ENCODE data around the gene CD52. TPM values are rescaled to one million over a fixed set of nuclear protein-coding genes. Genes with fewer than 3 reads are reported as not detected.
A peak's percentile ranks its signal among the peaks of the same experiment; 100 is the strongest.

The CD52 gene
- total RNA-seq, 1 experiment from 2014 or later, result not detected

GRCh38 chr1:26360807-26361604, 43.2 kb downstream of the CD52 start:
- Histone ChIP-seq H3K27ac (no peak overlapping the region), H3K9me3 (replicated peaks) (no peaks in the 10 kb centered on the region), H3K4me3 (no peak overlapping the region), H3K4me1 (no peaks in the 10 kb centered on the region), H3K27me3 (peaks cover 33% of the 10 kb centered on the region), H3K36me3 (no peaks in the 10 kb centered on the region)
- no peak for DNase-seq

GRCh38 chr1:26361605-26362122, 43.9 kb downstream of the CD52 start:
- no peaks in the 10 kb centered on the region for H3K4me1 ChIP-seq
- no peak overlapping the region for H3K4me3 ChIP-seq
- H3K9me3 ChIP-seq (replicated peaks), result no peaks in the 10 kb centered on the region
- no peak for DNase-seq
- peaks cover 28% of the 10 kb centered on the region for H3K27me3 ChIP-seq
- H3K27ac ChIP-seq, result no peak overlapping the region
- H3K36me3 ChIP-seq, result no peaks in the 10 kb centered on the region

GRCh38 chr1:26362331-26362730, 44.6 kb downstream of the CD52 start:
- Histone ChIP-seq H3K27ac (no peak overlapping the region), H3K4me3 (no peak overlapping the region), H3K4me1 (no peaks in the 10 kb centered on the region), H3K36me3 (no peaks in the 10 kb centered on the region), H3K9me3 (replicated peaks) (no peaks in the 10 kb centered on the region), H3K27me3 (peaks cover 26% of the 10 kb centered on the region)
- no peak for DNase-seq

- Histone ChIP-seq H3K27ac (no peak overlapping the region), H3K27me3 (peaks cover 18% of the 10 kb centered on the region), H3K9me3 (replicated peaks) (no peaks in the 10 kb centered on the region), H3K36me3 (no peaks in the 10 kb centered on the region), H3K4me3 (no peak overlapping the region), H3K4me1 (no peaks in the 10 kb centered on the region)
- DNase-seq, result peak; percentile 83 to 90
Measured at GRCh38 chr1:26363549-26364448, 46.0 kb downstream of the CD52 start.

GRCh38 chr1:26364956-26365355, 47.2 kb downstream of the CD52 start:
- H3K27me3 ChIP-seq, result peaks cover 18% of the 10 kb centered on the region
- DNase-seq, result no peak
- H3K27ac ChIP-seq, result no peak overlapping the region
- H3K4me1 ChIP-seq, result no peaks in the 10 kb centered on the region
- no peak overlapping the region for H3K4me3 ChIP-seq
- H3K36me3 ChIP-seq, result no peaks in the 10 kb centered on the region
- no peaks in the 10 kb centered on the region for H3K9me3 ChIP-seq (replicated peaks)

- peaks cover 15% of the 10 kb centered on the region for H3K27me3 ChIP-seq
- no peak for DNase-seq
- H3K4me3 ChIP-seq, result no peak overlapping the region
- no peaks in the 10 kb centered on the region for H3K36me3 ChIP-seq
- no peaks in the 10 kb centered on the region for H3K9me3 ChIP-seq (replicated peaks)
- no peaks in the 10 kb centered on the region for H3K4me1 ChIP-seq
- no peak overlapping the region for H3K27ac ChIP-seq
Measured at GRCh38 chr1:26367441-26367840, 49.7 kb downstream of the CD52 start.

GRCh38 chr1:26368006-26368405, 50.2 kb downstream of the CD52 start:
- Histone ChIP-seq H3K27ac (no peak overlapping the region), H3K4me3 (no peak overlapping the region), H3K27me3 (peaks cover 14% of the 10 kb centered on the region), H3K9me3 (replicated peaks) (no peaks in the 10 kb centered on the region), H3K4me1 (no peaks in the 10 kb centered on the region), H3K36me3 (no peaks in the 10 kb centered on the region)
- DNase-seq, result no peak

GRCh38 chr1:26368486-26368885, 50.7 kb downstream of the CD52 start:
- Histone ChIP-seq H3K4me3 (no peak overlapping the region), H3K9me3 (replicated peaks) (no peaks in the 10 kb centered on the region), H3K36me3 (no peaks in the 10 kb centered on the region), H3K4me1 (no peaks in the 10 kb centered on the region), H3K27ac (no peak overlapping the region), H3K27me3 (peaks cover 11% of the 10 kb centered on the region)
- DNase-seq, result no peak

Other genes starting within 250 kb of the CD52 start
- 8.1 and 8.7 TPM in 2 replicates for gene PDIK1L, start 206.1 kb upstream of the CD52 start, total RNA-seq (2014; rRNA removed; shearing (Covaris generic))
- 0.10 and 0.18 TPM in 2 replicates for gene FAM110D, start 158.9 kb upstream of the CD52 start, total RNA-seq (2014; rRNA removed; shearing (Covaris generic))
- gene C1orf232, start 149.0 kb upstream of the CD52 start, total RNA-seq (2014; rRNA removed; shearing (Covaris generic)), result 0.18 TPM in 1 of 2 replicates, not detected in the other
- gene ZNF593, start 148.1 kb upstream of the CD52 start, total RNA-seq (2014; rRNA removed; shearing (Covaris generic)), result 27.4 and 38.8 TPM in 2 replicates
- not detected in 2 replicates for gene ZNF593OS, start 146.1 kb upstream of the CD52 start, total RNA-seq (2014; rRNA removed; shearing (Covaris generic))
- gene CNKSR1, start 140.5 kb upstream of the CD52 start, total RNA-seq (2014; rRNA removed; shearing (Covaris generic)), result 1.2 and 2.6 TPM in 2 replicates
- gene CATSPER4, start 127.4 kb upstream of the CD52 start, total RNA-seq (2014; rRNA removed; shearing (Covaris generic)), result not detected in 2 replicates
- 34.8 and 39.1 TPM in 2 replicates for gene CEP85, start 83.8 kb upstream of the CD52 start, total RNA-seq (2014; rRNA removed; shearing (Covaris generic))
- 41.5 and 43.4 TPM in 2 replicates for gene SH3BGRL3, start 37.9 kb upstream of the CD52 start, total RNA-seq (2014; rRNA removed; shearing (Covaris generic))
- gene UBXN11, start 11.3 kb upstream of the CD52 start, total RNA-seq (2014; rRNA removed; shearing (Covaris generic)), result 3.5 and 5.3 TPM in 2 replicates
- gene CRYBG2, start 36.2 kb downstream of the CD52 start, total RNA-seq (2014; rRNA removed; shearing (Covaris generic)), result not detected in 2 replicates
- not detected in 2 replicates for gene ZNF683, start 54.8 kb downstream of the CD52 start, total RNA-seq (2014; rRNA removed; shearing (Covaris generic))
- not detected in 2 replicates for gene LIN28A, start 92.9 kb downstream of the CD52 start, total RNA-seq (2014; rRNA removed; shearing (Covaris generic))
- 36.6 and 43.7 TPM in 2 replicates for gene DHDDS, start 114.4 kb downstream of the CD52 start, total RNA-seq (2014; rRNA removed; shearing (Covaris generic))
- gene HMGN2, start 154.5 kb downstream of the CD52 start, total RNA-seq (2014; rRNA removed; shearing (Covaris generic)), result 1,603 and 1,653 TPM in 2 replicates
- 22.5 and 22.7 TPM in 2 replicates for gene RPS6KA1, start 211.8 kb downstream of the CD52 start, total RNA-seq (2014; rRNA removed; shearing (Covaris generic))